MV-4-11 (cell line): ENCODE data around the gene ZNF701.
"Not testable (repeated sequence)": the region's sequence is repeated elsewhere in the genome, so short reads cannot be mapped to it uniquely, and the experiment has no call there.

Source experiments
- DNase-seq: peaks from one replicate; lab custom pipeline; 2025; lab: John Stamatoyannopoulos, UW

The ZNF701 gene

GRCh38 chr19:52566121-52566520 lies 4.0 kb upstream of the ZNF701 start:
- no peak for DNase-seq

- DNase-seq, result no peak
Measured at GRCh38 chr19:52566588-52566987, 3.5 kb upstream of the ZNF701 start.

- DNase-seq, result no peak
Measured at GRCh38 chr19:52567921-52568320, 2.2 kb upstream of the ZNF701 start.

- DNase-seq, result not testable (repeated sequence)
Measured at GRCh38 chr19:52569638-52569999, 468 bp upstream of the ZNF701 start.

GRCh38 chr19:52584736-52585440 lies 14.8 kb downstream of the ZNF701 start:
- no peak for DNase-seq

GRCh38 chr19:52585604-52586003 lies 15.5 kb downstream of the ZNF701 start:
- no peak for DNase-seq

GRCh38 chr19:52590728-52591127 lies 20.6 kb downstream of the ZNF701 start:
- DNase-seq, result no peak

- no peak for DNase-seq
Measured at GRCh38 chr19:52592301-52592700, 22.2 kb downstream of the ZNF701 start.

GRCh38 chr19:52593441-52593840 lies 23.4 kb downstream of the ZNF701 start:
- DNase-seq, result not testable (repeated sequence)

- DNase-seq, result no peak
Measured at GRCh38 chr19:52599241-52599640, 29.2 kb downstream of the ZNF701 start.

- no peak for DNase-seq
Measured at GRCh38 chr19:52600639-52601024, 30.5 kb downstream of the ZNF701 start.

- peak; percentile 85 for DNase-seq
Measured at GRCh38 chr19:52601025-52601973, 31.2 kb downstream of the ZNF701 start.

- DNase-seq, result not testable (repeated sequence)
Measured at GRCh38 chr19:52601974-52602366, 31.9 kb downstream of the ZNF701 start.

GRCh38 chr19:52602941-52603340 lies 32.9 kb downstream of the ZNF701 start:
- DNase-seq, result no peak

- DNase-seq, result peak; percentile 19
Measured at GRCh38 chr19:52603558-52604207, 33.6 kb downstream of the ZNF701 start.

GRCh38 chr19:52613299-52613906 lies 43.3 kb downstream of the ZNF701 start:
- no peak for DNase-seq

- DNase-seq, result no peak
Measured at GRCh38 chr19:52621376-52621775, 51.3 kb downstream of the ZNF701 start.

GRCh38 chr19:52622261-52622660 lies 52.2 kb downstream of the ZNF701 start:
- no peak for DNase-seq

- DNase-seq, result no peak
Measured at GRCh38 chr19:52626915-52627314, 56.8 kb downstream of the ZNF701 start.

GRCh38 chr19:52627441-52627840 lies 57.4 kb downstream of the ZNF701 start:
- DNase-seq, result not testable (repeated sequence)

- no peak for DNase-seq
Measured at GRCh38 chr19:52635786-52636570, 65.9 kb downstream of the ZNF701 start.
